Measurements from ENCODE around the gene PRPH2.

DNA sequence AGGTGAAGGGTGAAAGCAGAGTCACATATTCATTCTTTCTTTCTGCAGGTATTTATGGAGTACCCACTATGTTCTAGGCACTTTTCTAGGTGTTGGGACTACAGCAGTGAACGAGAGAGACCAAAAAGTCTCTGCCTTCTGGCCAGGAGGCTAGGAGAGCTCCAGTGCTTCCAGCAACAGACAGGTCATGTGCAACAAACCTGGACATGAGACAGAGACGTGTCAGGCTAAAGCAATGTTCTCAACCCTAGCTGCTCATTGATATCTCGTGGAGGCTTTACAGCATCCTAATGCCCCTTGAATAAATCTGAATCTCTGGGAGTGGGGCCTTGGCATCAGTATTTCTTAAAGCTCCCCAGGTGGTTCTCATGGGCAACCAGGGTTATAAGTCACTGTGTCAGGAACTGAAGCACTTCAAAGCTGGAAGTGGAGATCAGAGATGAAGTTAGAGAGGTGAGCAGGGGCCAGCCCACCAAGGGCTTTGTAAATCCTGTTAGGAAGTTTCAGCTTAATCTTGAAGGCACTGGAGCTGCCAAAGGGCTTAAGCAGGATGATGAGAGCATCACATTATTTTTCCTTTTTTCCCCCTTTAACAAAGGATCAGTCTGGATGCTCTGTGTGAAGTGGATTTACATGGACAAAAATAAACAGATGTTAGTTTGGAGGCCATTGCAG lies 36.5 kb upstream of the PRPH2 start:
- no peak for TF ChIP-seq CTCF (IDR thresholded peaks at IDR 0.05; ENCODE audit: insufficient read depth, low read length, poor library complexity, severe bottlenecking)
- no peak for TF ChIP-seq EZH2phosphoT487 (conservative IDR thresholded peaks at IDR 0.05; ENCODE audit: low read length)

Data from SU-DHL-6 (cell line).